HG03064 (cell line): ENCODE data around the gene ERC1.

Experiments
- ATAC-seq: cut with Tn5 transposase; IDR thresholded peaks from one replicate; pipeline ENCODE4 v1.9.1; 2021; ENCODE audit warnings: low read depth; ENCODE audit not compliant: unreplicated experiment

ERC1 gene

DNA sequence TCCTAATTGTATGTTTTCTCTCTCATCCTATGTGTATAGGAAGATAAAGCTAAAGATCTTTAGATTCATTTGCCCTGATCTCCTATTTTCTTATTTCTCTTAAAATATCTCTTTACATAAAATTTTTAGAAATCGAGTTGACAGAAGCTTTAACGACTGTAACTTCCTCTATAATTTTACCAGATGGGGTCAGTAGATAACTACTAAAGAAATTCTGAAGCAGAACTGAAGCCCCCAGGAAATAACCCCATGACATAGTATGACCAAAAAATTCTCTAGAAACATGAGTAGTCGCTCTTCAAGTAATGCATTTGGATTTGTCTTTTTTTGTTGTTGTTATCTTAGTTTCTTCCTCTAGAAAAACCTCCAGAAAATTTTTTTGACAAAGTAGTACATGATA, 288.0 kb downstream of the ERC1 start:
- ATAC-seq = no peak

DNA sequence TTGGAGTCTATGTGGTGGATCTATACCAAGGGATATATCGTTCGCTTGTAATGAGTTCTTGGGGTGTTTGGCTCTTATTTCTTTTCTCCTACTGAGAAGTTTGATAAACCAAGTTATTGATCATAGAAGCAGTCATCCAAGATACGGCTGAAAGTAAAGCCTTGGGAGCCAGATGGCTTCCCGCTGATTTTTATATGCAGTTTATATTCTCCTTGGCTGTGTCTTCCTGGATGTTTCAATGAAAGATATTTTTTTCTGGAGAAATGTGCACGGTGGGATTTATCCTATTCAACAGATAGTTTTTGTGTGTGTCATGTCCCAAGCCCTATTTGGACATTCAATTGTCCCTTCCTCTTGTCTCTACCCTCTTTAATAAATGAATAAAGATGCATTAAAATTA, 289.0 kb downstream of the ERC1 start:
- ATAC-seq = no peak

DNA sequence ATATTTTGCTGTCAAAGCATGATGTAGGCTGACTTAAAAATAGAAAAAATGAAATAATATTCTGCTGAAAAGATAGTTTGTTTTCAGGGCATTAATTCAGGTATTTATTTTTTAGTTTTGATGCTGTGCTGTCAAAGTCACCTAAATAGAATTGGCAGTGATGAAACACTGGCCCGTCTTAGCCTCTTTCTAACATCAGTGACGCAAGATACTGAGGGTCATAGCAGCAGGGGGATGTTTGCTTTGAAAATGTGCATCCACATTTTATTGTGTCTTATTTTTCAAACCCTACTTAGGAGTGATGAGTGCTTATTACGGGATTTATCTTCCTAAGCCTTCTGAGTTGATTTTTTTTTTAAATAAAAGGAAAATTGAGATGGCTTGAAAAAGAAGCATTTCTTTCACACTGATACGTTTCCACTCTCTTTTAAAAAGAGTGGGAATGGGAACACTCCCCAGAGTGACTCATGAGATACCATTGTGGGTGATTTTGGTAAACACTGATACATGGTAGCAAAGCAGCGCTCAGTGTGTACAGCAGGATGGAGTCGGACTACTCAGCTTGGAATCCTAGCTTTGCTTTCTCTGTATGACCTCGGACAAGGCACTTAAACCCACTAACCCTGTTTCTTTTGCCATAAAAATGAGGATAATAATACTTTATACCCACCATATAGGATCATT, 290.8 kb downstream of the ERC1 start:
- no peak for ATAC-seq

DNA sequence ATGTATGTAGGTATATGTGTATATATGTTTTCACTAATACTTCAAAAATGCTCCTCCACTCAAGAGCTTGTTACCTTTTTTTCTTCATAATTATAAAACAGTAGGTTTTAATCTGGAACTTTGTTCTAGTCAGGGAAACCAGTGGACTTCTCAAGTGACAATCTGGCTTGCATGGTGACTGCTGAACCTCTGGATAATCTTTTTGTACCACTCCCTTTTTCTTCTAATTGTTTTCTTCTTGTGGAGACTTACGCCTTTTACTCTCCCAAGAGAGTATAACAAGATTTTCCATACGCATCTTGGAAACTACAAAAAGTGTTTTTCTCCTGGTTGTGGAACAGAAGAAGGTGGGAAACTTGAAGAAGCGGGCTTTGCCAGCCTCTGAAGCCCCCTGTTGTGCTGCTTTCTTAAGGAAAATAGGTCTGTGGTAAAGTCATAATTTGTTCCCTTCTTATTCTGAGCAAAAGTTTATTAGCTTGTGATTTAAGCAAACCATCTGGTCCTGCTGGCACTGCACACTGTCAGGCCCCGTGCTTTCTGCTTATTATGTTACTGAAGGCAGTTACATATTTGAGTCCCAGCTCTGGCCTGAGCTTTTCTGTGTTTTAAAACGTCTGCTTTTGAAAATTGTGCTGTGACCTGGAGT, 291.8 kb downstream of the ERC1 start:
- no peak for ATAC-seq

DNA sequence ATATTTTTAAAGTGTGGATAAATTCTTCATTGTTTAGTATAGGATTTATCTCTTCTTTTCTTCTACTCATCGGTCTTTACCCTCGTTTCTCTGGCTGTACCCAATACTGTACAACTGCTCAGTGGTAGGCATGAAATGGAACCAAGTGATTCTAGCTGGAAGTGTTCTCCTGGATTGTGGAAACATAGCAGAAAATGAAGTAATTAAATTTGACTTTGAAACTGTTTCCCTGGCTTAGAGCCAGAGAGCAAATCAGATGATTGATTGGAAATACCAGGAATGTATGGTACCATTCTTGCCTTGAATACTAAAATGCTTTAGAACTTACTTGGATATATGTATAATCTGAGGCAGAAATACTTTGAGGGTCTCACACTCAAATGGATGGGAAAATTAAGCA, 292.3 kb downstream of the ERC1 start:
- ATAC-seq = no peak

DNA sequence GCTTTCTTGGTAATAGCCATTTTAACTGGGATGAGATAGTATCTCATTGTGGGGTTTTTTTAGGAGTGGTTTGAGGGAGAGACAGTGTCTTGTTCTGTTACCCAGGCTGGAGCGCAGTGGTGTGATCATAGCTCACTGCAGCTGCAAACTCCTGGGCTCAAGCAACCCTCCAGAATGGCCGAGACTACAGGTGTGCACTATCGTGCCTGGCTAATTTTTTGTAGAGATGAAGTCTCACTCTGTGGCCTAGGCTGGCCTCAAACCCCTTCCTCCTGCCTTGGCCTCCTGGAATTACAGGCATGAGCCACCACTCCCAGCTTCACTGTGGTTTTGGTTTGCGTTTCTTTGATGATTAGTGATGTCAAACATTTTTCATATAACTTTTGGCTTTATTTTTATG, 293.6 kb downstream of the ERC1 start:
- ATAC-seq = no peak

DNA sequence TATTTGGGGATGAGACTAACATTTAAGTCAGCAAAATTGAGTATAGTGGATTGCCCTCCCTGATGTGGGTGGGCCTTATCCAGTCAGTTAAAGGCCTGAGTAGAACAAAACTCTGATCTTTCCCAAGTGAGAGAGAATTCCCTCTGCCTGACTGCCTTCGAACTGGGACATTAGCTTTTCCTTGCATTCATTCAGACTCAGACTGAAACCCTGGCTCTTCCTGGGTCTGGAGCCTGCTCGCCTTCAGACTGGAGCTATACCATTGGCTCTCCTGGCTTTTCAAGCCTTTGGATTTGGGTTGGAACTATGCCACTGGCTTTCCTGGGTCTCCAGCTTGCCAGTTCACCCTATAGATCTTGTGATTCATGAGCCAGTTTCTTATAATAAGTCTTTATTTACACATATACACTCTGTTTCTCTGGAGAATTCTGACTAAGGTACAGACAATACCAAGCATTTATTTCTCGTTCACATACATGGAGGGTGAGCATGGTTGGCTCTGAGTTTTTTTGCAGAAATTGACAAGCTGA, 296.5 kb downstream of the ERC1 start:
- no peak for ATAC-seq

DNA sequence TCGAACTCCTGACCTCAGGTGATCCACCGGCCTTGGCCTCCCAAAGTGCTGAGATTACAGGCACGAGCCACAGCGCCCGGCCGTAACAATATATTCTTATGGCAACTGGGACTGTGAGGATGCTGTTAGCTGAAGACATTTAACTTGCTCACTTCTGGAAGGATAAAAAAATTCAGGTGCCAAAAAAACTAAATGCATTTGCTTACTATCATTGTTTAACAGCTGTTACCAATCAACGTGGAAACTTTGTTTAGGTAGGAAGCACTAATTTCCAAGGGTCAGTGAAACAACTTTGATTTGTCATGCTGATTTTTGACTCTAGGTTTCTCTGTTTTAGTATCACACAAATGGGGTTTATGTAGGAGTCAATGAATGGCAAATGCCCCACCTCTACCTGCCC, 297.3 kb downstream of the ERC1 start:
- ATAC-seq = no peak

DNA sequence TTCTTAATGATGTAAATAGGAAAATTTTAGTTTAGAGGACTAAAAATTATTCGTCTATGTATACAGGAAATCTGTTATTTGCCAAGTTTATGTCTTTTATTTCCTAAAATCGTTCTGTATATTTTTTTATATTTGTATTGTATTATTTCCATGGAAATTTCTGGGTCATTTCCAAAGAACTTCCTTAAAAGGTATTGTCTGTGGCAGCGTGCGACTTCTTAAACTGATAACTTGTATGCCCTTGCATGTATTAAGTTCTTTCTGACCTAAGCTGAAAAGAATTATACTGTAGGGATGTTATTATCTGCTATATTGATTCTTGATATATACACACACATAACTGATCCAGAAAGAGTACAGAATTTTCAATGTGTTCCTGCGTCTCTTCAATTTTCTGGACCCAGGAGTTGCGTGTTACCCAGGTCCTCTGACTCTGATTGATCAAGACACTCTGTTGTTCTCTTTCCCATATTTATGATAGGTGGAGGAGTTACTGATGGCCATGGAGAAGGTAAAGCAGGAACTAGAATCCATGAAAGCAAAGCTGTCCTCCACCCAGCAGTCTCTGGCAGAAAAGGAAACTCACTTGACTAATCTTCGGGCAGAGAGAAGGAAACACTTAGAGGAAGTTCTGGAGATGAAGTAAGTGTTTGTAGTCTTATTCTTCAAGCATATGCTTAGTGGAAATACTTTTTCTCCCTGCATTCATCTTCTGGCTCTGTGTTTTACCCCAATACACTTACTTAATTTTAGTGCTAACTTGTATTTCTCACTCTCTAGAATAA, 298.5 kb downstream of the ERC1 start:
- ATAC-seq = no peak

DNA sequence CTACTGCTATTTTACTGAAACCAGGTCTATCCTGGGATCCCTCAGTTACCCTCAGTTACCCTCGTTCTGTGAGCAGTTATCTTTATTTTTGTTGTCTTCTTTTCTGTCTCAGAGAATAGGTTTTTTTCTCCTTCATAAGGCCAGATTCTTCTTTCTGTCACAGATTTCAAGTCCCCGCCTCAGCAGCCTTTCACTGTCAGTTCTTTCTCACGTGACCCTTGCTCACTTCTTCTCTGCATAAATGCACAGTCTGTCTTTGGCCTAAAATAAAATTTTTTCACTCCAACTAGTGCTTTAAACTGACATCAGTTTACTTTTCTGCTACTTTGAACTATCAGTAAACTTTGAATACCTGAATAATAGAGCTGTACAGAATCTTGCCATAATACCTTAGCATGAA, 299.7 kb downstream of the ERC1 start:
- no peak for ATAC-seq

DNA sequence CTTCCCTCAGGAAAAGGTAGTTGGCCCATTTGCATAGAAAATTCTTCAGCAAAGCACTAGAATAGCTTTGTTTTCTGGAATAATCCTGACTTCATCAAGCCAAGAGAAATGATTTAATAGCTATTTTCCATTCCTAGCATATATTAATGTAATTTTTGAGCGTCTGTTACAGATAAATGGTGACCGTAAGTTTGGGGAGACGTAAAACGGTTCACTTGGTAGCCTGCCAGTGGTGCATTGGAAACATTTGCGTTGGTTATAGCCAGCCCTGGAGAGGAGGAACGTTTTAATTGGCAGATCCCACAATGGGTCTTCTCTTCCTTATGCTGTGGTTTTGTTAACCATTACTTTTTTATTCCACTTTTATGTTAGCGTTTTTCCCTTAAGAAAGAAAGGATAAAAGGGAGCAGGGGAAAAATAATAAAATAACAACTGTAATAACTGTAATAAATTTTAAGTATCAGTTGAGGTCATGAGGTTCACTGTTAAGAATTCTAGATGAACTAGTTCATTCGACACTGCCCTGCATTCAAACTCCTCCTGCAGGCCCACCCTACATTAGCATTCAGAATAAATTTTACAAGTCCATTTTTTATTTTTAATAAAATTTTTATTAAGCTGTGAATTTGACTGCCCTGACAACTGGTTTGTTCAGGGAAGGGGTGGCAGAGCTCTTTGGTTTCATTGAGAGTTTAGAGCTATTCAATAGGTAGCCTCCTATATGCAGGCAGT, 300.7 kb downstream of the ERC1 start:
- ATAC-seq = no peak

DNA sequence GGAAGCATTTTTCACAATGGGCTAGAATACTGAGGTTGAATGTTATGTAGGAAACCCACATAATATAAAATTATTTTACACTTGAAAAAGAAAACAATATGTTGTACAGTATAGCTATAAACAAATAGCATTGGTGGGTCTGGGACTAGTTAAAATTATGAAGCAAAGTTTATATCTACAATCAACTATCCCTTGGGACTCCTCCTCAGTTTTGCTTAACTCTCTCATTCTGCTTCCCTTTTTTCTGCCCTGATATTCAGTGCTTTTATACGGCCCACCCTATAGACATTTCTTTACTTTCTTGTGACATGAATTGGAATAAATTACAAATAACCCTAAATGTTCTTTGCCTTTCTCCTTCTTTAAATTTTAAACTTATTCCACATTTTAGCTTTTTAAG, 302.9 kb downstream of the ERC1 start:
- ATAC-seq = no peak

DNA sequence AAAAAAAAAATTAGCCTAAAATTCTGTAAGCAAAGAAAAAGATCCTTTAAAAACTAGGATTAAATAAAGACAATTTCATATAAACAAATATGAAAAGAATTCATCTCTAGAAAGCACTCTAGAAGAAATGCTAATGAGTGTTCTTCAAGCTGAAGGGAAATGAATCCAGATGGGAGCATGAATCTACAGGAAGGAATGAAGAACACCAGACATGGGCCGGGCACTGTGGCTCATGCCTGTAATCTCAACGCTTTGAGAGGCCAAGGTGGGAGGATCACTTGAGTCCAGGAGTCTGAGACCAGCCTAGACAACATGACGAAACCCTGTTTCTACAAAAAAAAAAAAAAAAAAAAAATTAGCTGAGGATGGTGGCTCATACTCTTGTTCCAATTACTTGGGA, 306.2 kb downstream of the ERC1 start:
- no peak for ATAC-seq

DNA sequence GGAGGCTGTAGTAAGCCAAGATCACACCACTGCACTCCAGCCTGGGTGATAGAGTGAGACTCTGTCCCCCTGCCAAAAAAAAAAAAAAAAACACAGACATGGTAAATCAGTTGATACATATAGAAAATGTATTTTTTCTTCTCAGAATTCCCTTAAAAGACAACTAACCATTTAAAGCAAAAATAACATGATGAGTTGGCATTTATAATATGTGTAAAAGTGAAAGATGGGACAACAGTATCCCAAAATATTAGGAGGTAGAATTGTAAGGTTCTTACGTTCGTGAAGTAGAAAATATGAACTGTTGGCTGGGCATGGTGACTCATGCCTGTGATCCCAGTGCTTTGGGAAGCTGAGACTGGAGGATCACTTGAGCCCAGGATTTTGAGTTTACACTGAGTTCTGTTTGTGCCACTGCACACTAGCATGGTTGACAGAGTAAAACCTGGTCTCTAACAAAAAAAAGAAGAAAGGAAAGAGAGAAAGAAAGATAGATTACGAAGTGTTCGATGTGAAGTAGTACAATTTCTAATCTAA, 306.7 kb downstream of the ERC1 start:
- ATAC-seq = no peak

DNA sequence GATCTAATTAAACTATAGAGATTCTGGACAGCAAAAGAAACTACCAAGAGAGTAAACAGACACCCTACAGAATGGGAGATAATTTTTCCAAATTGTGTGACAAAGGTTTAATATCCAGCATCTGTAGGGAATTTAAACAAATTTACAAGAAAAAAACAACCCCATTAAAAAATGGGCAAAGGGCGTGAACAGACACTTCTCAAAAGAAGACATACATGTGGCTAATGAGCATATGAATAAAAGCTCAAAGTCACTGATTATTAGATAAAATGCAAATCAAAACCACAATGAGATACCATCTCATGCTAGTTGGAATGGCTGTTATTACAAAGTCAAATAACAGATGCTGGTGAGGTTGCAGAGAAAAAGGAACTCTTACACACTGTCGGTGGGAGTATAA, 309.4 kb downstream of the ERC1 start:
- ATAC-seq = no peak

DNA sequence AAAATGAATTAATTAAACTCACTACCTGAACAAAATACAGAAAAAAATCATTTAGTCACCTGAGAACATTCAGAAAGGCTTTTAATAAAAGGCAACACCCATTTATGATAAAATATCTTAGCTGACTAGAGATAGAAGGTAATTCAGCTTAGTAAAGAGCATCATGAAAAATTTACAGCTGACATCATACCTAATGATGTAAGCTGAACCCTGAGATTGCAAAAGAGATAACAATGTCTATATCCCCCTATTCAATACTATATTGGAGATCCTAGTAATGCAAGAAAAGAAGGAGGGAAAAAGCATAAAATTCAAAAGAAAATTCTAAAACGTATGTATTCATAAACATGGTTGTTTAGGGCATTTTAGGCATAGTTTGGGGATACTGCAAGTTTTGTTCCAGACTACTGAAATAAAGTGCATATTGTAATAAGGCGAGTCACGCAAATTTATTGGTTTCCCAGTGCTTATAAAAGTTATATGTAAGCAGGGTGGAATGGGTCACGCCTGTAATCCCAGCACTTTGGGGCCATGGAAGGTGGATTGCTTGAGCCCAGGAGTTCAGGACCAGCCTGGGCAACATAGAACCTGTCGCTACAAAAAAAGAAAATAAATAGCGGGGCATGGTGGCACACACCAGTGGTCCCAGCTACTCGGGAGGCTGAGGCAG, 311.3 kb downstream of the ERC1 start:
- ATAC-seq = no peak

DNA sequence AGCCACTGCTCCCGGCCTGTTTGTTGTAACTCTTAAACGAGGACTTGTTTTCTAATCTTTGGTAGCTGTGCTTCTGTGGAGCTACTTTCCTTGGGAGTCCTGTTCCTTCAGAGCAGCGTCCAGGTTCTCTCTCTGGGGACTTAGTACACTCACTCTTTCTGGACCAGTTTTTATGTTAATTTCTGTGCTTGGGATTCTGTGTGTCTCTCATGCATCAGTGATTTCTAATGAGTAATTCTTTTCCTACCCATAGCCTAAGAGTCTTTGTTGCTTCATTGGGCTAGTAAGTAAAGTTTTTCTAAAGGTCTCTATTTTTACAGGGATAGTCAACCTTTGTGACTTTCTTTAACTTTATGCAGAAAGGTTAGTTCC, 314.0 kb downstream of the ERC1 start:
- no peak for ATAC-seq

DNA sequence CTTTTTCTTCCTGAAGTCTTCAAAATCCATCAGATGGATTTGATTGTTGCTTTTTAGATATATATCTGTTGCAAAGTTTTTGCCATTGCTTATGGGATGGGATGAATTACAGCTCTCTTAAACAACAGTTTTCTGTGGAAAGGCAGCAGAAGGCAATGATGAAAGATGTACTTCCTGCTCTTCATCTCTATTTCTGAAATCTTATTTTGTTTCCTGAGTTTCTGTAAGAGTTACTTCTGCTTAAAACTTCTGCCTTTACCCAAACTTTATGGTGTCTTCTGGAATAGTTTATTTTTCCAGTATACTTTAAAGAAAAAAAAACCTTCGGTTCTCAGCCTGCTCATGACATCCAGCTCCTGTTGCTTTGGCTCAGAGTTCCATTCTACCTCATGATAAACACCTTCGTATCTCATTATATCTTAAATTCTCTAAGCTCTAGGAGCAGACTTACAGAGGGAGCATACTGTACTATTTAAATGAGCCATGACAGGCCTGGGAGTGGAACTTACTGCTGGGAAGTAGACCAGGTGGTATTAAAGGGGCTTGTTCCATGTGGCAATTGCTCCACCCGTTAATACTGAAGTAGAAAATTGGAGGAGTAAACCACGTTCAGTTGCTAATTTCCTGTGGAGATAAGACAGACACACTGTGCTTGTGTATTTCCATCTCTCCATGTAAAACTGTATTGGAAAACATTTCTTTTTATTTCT, 314.9 kb downstream of the ERC1 start:
- ATAC-seq = no peak

DNA sequence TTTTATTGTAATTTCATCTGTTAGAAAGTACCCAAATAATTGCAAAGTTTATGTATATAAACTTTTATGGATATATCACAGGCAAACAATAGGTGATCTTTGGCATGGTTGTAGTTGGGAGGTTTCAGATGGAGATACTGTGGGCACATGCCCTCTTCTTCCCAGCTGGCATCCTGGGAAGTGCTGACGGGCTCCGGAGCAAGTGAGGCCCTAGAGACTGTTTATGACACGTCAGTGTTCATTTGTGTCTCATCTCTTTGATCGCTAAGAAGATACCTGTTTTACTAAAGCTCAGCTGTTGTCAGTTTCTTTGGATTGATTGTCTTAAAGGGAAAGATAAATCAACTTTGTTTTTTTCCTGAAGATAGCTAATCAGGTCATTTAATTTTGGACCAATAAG, 315.8 kb downstream of the ERC1 start:
- ATAC-seq = no peak

DNA sequence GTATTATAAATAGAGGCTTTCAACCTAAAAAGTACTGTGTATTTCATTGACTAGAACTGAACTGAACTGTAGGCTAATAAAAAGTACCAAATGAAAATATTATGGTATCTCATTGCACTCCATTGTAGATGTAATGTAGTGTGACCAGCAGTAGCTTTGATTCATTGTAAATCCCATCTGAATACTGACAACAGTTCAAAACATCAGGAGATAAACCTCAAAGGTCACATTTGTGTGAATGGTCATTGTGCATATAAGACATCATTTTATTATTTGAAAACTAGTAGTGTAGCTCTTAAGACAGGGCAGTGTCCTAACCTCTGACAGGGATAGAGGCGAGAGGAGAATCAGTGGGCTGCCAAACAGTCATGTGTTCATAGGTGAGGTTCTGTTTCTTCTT, 316.8 kb downstream of the ERC1 start:
- no peak for ATAC-seq
